ENCODE data around the gene SMAD7.

SMAD7 gene

GRCh38 chr18:48887905-48888772 lies 62.6 kb downstream of the SMAD7 start:
- DNase-seq (ENCODE audit: low spot score): peak; percentile 62
- TF ChIP-seq CTCF (IDR thresholded peaks at IDR 0.05): no peak
- H3K27ac ChIP-seq: no peak overlapping the region
- H3K4me3 ChIP-seq: no peak overlapping the region

- no peak overlapping the region for H3K27ac ChIP-seq
- no peak for TF ChIP-seq CTCF (IDR thresholded peaks at IDR 0.05)
- H3K4me3 ChIP-seq: no peak overlapping the region
- DNase-seq (ENCODE audit: low spot score): peak; percentile 53
Measured at GRCh38 chr18:48887294-48887904, 63.4 kb downstream of the SMAD7 start.

- Histone ChIP-seq H3K27ac (no peak overlapping the region), H3K4me3 (no peak overlapping the region)
- peak; percentile 22 for DNase-seq (ENCODE audit: low spot score)
- TF ChIP-seq CTCF (IDR thresholded peaks at IDR 0.05): no peak
Measured at GRCh38 chr18:48886520-48887293, 64.1 kb downstream of the SMAD7 start.

- no peak overlapping the region for H3K4me3 ChIP-seq
- DNase-seq (ENCODE audit: low spot score): no peak
- TF ChIP-seq CTCF (IDR thresholded peaks at IDR 0.05): no peak
- H3K27ac ChIP-seq: no peak overlapping the region
Measured at GRCh38 chr18:48885924-48886400, 64.8 kb downstream of the SMAD7 start.

GRCh38 chr18:48885266-48885923 lies 65.4 kb downstream of the SMAD7 start:
- DNase-seq (ENCODE audit: low spot score): peak; percentile 71

More at GRCh38 chr18:48885266-48885923, 65.4 kb downstream of the SMAD7 start:
- no peak overlapping the region for H3K4me3 ChIP-seq
- H3K27ac ChIP-seq: peak overlapping the region in 1 of 2 donors; percentile 7
- no peak for TF ChIP-seq CTCF (IDR thresholded peaks at IDR 0.05)
